Tibial artery (tissue), 4 donors: ENCODE data around the gene HPSE2.
"Not testable (repeated sequence)": the region's sequence is repeated elsewhere in the genome, so short reads cannot be mapped to it uniquely, and the experiment has no call there.

Source experiments
- DNase-seq, 2 donors: peaks; one replicate each; pipeline ENCODE4 v3.0.0-alpha.2; 2019
- H3K27ac ChIP-seq, 2 donors: fragments of 200-600 bp; sonication (generic) in 1 of 2; 1 replicate in 1 of 2; 2 replicates in 1 of 2; pipeline ENCODE4 v1.5.1; 2018 to 2019; ENCODE audit warnings: mild to moderate bottlenecking in 1 of 2
- H3K27me3 ChIP-seq, 2 donors: fragments of 200-600 bp; sonication (generic) in 1 of 2; one replicate each; pipeline versions ENCODE4 v1.5.1 to v1.6.0; 2016 to 2019
- H3K36me3 ChIP-seq, 3 donors: fragments of 200-600 bp; sonication (generic) in 2 of 3; one replicate each; pipeline ENCODE4 v1.5.1; 2016 to 2019; ENCODE audit warnings: mild to moderate bottlenecking in 2 of 3
- H3K4me1 ChIP-seq, 4 donors: fragments of 200-600 bp; sonication (generic) in 2 of 4; 1 replicate in 3 of 4; 2 replicates in 1 of 4; pipeline ENCODE4 v1.5.1; 2016 to 2019
- H3K4me3 ChIP-seq, 2 donors: fragments of 200-600 bp; sonication (generic) in 1 of 2; 1 replicate in 1 of 2; 2 replicates in 1 of 2; pipeline ENCODE4 v1.5.1; 2018 to 2019; ENCODE audit warnings: mild to moderate bottlenecking in 2 of 2
- H3K9me3 ChIP-seq, 3 donors: fragments of 200-600 bp; sonication (generic) in 1 of 3; one replicate each; pipeline ENCODE4 v1.5.1; 2016 to 2019
- CTCF ChIP-seq, 2 experiments: fragments of 200-600 bp in 1 of 2; fragments of 450-650 bp in 1 of 2; IDR thresholded peaks; one replicate each; pipeline ENCODE4 v1.5.1; 2017 to 2019; ENCODE audit warnings: antibody characterized with exemption in 2 of 2, mild to moderate bottlenecking in 1 of 2, moderate library complexity in 1 of 2
- intact Hi-C: fragments of 100-400 bp; cut with DNase I; formaldehyde crosslinking; loops from one replicate; pipeline ENCODE4 v1.15.0; 2023; ENCODE audit warnings: low total_unique reads

Gene HPSE2

GRCh38 chr10:99248824-99249223 is 13.2 kb upstream of the HPSE2 start:
- Histone ChIP-seq H3K36me3 (no peaks in the 10 kb centered on the region), H3K4me3 (no peak overlapping the region), H3K4me1 (peaks cover 0 to 7% (median 0%) of the 10 kb centered on the region in 4 donors), H3K9me3 (no peaks in the 10 kb centered on the region), H3K27ac (no peak overlapping the region), H3K27me3 (peaks cover 0 to 6% of the 10 kb centered on the region in 2 donors)
- intact Hi-C loops: loop anchor here (5.0 kb wide), 2 partner anchors 457 to 782 kb away; no protein-coding TSS in a partner anchor
- no peak for DNase-seq
- TF ChIP-seq CTCF (IDR thresholded peaks at IDR 0.05): no peak

GRCh38 chr10:99247893-99248292 is 12.2 kb upstream of the HPSE2 start:
- not testable (repeated sequence) for H3K4me1 ChIP-seq, H3K9me3 ChIP-seq, H3K27ac ChIP-seq, H3K36me3 ChIP-seq, H3K4me3 ChIP-seq, DNase-seq, H3K27me3 ChIP-seq
- intact Hi-C loops: loop anchor here (5.0 kb wide), 2 partner anchors 456 to 781 kb away; no protein-coding TSS in a partner anchor

DNA sequence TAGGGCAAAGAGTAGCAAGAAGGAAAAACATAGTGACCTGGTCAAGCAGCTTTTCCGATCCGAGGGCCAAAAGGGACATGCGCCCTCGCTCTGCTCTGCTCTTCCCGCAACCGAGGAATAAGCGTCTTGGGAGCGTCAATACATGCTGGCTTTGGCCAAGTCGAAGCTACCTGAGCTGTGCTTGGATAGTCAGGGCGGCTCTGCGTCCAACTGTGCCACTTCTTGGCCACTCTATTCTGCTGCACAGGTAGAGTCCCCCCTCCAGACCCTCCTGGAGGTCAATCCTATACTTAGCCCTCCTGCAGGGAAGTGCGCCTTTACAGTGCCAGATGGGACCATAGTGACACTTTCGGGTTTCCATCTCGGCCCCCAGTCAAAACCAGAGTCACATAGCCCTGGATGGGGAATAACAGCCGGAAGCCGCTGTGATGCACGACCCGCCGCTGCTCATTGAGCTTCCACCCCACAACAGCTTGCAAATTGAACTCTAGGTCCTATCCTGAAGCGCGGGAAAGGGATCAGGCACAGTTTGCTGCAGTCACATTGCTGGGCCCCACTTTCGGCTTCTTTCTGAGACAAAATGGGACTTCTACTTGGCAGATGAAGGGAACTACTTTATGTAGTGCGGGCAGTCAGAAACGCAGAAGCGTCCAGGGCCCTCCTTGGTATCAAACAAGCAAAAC is 1.1 kb upstream of the HPSE2 start:
- intact Hi-C loops: no loop called here
- Histone ChIP-seq H3K27me3 (peaks cover 0 to 35% of the 10 kb centered on the region in 2 donors), H3K4me1 (peaks cover 0 to 31% (median 21%) of the 10 kb centered on the region in 4 donors), H3K4me3 (peak overlapping the region; percentile 57 to 60), H3K27ac (peak overlapping the region; percentile 70 to 86), H3K36me3 (no peaks in the 10 kb centered on the region), H3K9me3 (no peaks in the 10 kb centered on the region)
- no peak for DNase-seq
- TF ChIP-seq CTCF (IDR thresholded peaks at IDR 0.05): no peak

DNA sequence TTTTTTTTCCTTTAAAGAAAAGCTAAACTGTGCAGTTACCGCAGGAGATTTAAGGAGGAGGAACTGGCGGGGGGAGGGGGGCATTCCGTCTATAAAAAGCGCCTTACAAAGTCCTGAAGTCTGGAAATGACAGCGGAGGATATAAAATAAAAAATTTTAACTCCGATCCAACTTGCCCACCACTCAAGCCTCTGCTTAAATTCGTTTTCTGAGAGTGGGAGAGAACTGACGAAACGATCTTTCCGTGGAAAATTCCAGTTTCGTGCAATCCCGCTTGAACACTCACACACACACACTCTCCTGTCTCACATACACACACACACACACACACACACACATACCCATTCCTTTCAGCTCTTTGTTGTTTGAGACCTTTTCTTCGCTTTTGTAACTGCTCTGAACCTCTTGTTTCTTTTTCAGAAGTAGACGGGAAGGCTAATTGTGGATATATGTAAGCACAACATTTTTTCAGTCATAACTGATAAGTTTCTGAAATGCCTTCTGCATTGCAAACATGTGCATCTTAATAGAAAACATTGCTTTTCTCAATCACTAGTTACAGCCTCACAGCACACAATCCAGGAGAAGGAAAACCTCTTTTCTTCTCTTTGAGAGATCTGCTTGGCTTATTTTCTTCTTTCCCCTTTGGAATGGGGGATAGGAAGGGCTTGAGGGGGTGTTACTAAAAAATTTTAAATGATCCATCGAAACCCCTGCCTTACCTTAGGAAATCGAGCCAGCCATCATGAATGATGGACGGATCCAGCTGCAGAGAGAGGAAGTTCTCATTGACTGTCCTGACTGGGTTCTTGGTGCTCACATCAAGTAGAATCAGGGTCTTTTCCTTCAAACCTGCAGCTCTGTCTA is 628 bp downstream of the HPSE2 start:
- Histone ChIP-seq H3K4me3 (peak overlapping the region; percentile 57 to 60), H3K27ac (peak overlapping the region; percentile 70 to 86), H3K9me3 (no peaks in the 10 kb centered on the region), H3K27me3 (peaks cover 0 to 35% of the 10 kb centered on the region in 2 donors), H3K4me1 (peaks cover 0 to 35% (median 21%) of the 10 kb centered on the region in 4 donors), H3K36me3 (no peaks in the 10 kb centered on the region)
- DNase-seq: no peak
- no peak for TF ChIP-seq CTCF (IDR thresholded peaks at IDR 0.05)
- intact Hi-C loops: no loop called here

DNA sequence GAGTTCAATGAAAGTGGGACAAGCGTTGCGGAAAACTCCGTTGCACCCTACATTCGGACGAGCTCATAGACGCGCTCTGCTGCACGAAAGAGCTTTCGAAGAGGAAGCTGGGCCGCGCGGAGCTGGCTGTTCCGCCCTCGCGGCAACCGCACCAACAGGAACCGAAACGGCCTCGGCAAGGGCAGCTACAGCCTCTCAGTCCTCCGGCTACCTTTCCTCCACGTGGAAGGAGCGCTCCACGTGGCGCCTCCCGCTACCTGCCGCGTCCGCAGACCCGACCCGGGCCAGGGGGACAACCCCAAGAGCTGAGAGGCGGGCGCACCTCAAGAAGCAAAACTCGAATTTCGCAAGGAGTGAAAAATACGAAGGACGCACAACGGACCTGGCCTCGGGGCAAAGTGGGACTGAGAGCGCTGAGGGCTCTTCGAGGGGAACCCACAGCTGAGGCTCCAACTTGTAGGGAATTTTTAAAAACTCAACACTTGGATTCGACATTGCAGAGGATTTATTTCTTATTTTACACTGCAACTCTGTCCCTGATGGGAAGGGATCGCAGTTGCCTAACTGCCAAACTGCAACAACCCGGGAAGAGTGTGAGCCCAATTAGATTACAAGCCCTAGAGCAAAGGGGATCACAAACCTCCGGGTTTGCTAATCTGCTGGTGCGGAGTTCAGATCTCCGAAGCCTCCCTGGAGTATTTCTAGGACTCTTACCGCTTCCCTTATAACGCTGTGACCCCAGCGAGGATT is 1.4 kb downstream of the HPSE2 start:
- Histone ChIP-seq H3K4me1 (peaks cover 0 to 35% (median 21%) of the 10 kb centered on the region in 4 donors), H3K27me3 (peaks cover 0 to 35% of the 10 kb centered on the region in 2 donors), H3K36me3 (no peaks in the 10 kb centered on the region), H3K4me3 (peak overlapping the region; percentile 57 to 60), H3K9me3 (no peaks in the 10 kb centered on the region), H3K27ac (peak overlapping the region; percentile 70 to 86)
- intact Hi-C loops: no loop called here
- DNase-seq: peak; percentile 61 to 76
- no peak for TF ChIP-seq CTCF (IDR thresholded peaks at IDR 0.05)
